Loucy (cell line): ENCODE results near the gene ABCB1.

ENCODE experiments used
- H2AFZ ChIP-seq: fragments of 200-600 bp; sonication (generic); 2 replicates; pipeline ENCODE4 v1.6.0; 2016; ENCODE audit warnings: antibody characterized with exemption, mild to moderate bottlenecking, low read length, moderate library complexity
- H3F3A ChIP-seq: fragments of 200-600 bp; 2 replicates; pipeline ENCODE4 v1.6.0; 2016; ENCODE audit warnings: antibody characterized with exemption, low read depth, mild to moderate bottlenecking
- H3K27me3 ChIP-seq: fragments of 200-600 bp; sonication (generic); 2 replicates; pipeline ENCODE4 v1.6.1; 2014; ENCODE audit warnings: low read length, mild to moderate bottlenecking; ENCODE audit not compliant: insufficient read depth, poor library complexity, severe bottlenecking
- H3K36me3 ChIP-seq: fragments of 200-600 bp; sonication (generic); 2 replicates; pipeline ENCODE4 v1.6.1; 2016; ENCODE audit warnings: low read length; ENCODE audit not compliant: insufficient read depth
- H3K4me1 ChIP-seq: fragments of 200-600 bp; sonication (generic); 2 replicates; pipeline ENCODE4 v1.5.1; 2014; ENCODE audit warnings: low read length, mild to moderate bottlenecking; ENCODE audit not compliant: insufficient read depth, poor library complexity, severe bottlenecking
- H3K4me2 ChIP-seq: fragments of 200-600 bp; sonication (generic); 2 replicates; pipeline ENCODE4 v1.6.0; 2014; ENCODE audit warnings: antibody characterized with exemption, low read length, low read depth, mild to moderate bottlenecking; ENCODE audit not compliant: poor library complexity, severe bottlenecking
- H3K4me3 ChIP-seq: fragments of 200-600 bp; sonication (generic); 2 replicates; pipeline ENCODE4 v1.5.1; 2014; ENCODE audit warnings: low read length, mild to moderate bottlenecking, mixed read lengths; ENCODE audit not compliant: poor library complexity, severe bottlenecking
- H3K79me2 ChIP-seq: fragments of 200-600 bp; sonication (generic); 2 replicates; pipeline ENCODE4 v1.6.1; 2014; ENCODE audit warnings: low read length; ENCODE audit not compliant: insufficient read depth
- H3K9ac ChIP-seq: fragments of 200-600 bp; sonication (generic); 2 replicates; pipeline ENCODE4 v1.6.0; 2014; ENCODE audit warnings: mild to moderate bottlenecking, low read depth, low read length, moderate library complexity; ENCODE audit not compliant: poor library complexity, severe bottlenecking
- H3K9me2 ChIP-seq: fragments of 200-600 bp; sonication (generic); replicated peaks from 2 replicates; pipeline ENCODE4 v1.6.1; 2016; ENCODE audit warnings: low read depth, low read length, mixed read lengths
- H3K9me3 ChIP-seq: fragments of 200-600 bp; sonication (generic); 2 replicates; pipeline ENCODE4 v1.6.1; 2014; ENCODE audit warnings: mild to moderate bottlenecking, antibody characterized with exemption, low read length, low read depth; ENCODE audit not compliant: insufficient read depth
- H4K20me1 ChIP-seq: fragments of 200-600 bp; sonication (generic); 2 replicates; pipeline ENCODE4 v1.6.0; 2014; ENCODE audit warnings: antibody characterized with exemption, low read length, mild to moderate bottlenecking; ENCODE audit not compliant: insufficient read depth, poor library complexity, severe bottlenecking
- EZH2phosphoT487 ChIP-seq: fragments of 200-600 bp; IDR thresholded peaks from 2 replicates; pipeline ENCODE4 v1.6.1; 2018; ENCODE audit warnings: antibody characterized with exemption, mild to moderate bottlenecking, moderate library complexity, borderline replicate concordance
- TF ChIP-seq, protein P1 (sequence below): fragments of 200-600 bp; sonication (generic); conservative IDR thresholded peaks from 2 replicates; pipeline ENCODE4 v1.5.1; 2014; ENCODE audit warnings: mild to moderate bottlenecking, antibody characterized with exemption, low read length

Gene ABCB1

DNA sequence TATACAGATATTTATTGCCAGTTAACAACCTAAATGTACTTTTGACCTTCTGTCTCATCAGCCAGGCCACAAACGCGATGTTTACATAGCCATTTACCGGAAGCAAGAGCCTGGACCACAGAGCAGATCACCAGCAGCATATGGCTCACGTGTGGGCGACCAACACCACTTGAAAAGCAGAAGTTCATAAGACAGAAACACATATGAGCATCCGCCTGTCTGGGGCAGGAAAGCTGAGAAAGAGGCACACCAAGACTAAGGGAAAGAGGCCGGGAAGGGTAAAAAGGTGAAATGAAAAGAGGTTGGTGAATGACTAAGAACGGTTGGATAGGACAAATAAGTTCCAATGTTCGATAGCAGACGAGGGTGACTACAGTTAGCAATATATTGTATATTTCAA is 1.3 kb downstream of the ABCB1 start:
- Histone ChIP-seq H3K9me2 (no peaks in the 10 kb centered on the region), H3F3A (no peaks in the 10 kb centered on the region), H3K27me3 (no peaks in the 10 kb centered on the region), H3K4me1 (no peaks in the 10 kb centered on the region), H3K79me2 (no peaks in the 10 kb centered on the region), H4K20me1 (no peaks in the 10 kb centered on the region), H3K36me3 (no peaks in the 10 kb centered on the region), H3K4me3 (no peak overlapping the region), H2AFZ (no peak overlapping the region), H3K9me3 (no peaks in the 10 kb centered on the region), H3K9ac (no peak overlapping the region), H3K4me2 (no peak overlapping the region)
- TF ChIP-seq, protein P1, sequence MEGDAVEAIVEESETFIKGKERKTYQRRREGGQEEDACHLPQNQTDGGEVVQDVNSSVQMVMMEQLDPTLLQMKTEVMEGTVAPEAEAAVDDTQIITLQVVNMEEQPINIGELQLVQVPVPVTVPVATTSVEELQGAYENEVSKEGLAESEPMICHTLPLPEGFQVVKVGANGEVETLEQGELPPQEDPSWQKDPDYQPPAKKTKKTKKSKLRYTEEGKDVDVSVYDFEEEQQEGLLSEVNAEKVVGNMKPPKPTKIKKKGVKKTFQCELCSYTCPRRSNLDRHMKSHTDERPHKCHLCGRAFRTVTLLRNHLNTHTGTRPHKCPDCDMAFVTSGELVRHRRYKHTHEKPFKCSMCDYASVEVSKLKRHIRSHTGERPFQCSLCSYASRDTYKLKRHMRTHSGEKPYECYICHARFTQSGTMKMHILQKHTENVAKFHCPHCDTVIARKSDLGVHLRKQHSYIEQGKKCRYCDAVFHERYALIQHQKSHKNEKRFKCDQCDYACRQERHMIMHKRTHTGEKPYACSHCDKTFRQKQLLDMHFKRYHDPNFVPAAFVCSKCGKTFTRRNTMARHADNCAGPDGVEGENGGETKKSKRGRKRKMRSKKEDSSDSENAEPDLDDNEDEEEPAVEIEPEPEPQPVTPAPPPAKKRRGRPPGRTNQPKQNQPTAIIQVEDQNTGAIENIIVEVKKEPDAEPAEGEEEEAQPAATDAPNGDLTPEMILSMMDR, result no peak
- no peak for TF ChIP-seq EZH2phosphoT487

DNA sequence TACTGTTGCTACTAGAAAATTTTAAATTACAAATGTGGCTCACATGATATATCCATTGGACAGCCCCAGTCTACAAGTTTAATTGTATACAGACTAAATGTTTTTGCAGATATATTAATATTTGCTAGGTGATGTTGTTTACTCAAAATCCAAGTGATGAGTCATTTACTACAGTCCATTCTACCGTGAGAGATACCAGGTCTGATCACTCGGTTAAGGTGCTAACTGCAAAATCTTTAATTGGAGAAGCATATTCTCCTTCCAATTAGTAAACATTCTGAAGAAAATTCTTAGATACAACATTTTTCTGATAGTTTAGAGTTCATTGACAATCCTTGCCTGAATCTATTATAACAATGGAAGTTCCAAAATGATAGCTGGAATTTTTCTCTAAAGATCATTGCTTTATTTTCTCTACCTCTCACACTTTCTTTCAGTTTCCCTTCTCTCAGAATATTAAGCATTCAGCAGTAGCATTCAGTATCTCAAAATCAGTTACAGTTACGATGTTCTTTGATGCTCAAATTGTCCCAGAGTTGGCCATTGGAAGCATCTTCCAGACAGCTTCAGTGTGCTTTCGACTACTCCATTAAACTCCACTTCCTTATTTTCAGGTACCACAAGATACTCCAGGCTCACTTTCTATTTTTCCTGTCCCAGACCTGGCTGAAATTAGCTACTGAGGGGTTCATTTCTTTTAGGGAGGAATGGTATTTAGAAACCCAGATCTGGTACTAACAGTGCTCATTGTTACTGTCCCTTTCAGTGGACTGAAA is 2.3 kb downstream of the ABCB1 start:
- Histone ChIP-seq H3K4me2 (no peak overlapping the region), H3K9me3 (no peaks in the 10 kb centered on the region), H3K9ac (no peak overlapping the region), H3K4me3 (no peak overlapping the region), H3K9me2 (no peaks in the 10 kb centered on the region), H3F3A (no peaks in the 10 kb centered on the region), H3K36me3 (no peaks in the 10 kb centered on the region), H3K4me1 (no peaks in the 10 kb centered on the region), H2AFZ (no peak overlapping the region), H3K79me2 (no peaks in the 10 kb centered on the region), H3K27me3 (no peaks in the 10 kb centered on the region), H4K20me1 (no peaks in the 10 kb centered on the region)
- no peak for TF ChIP-seq EZH2phosphoT487
- TF ChIP-seq, protein P1, result no peak

DNA sequence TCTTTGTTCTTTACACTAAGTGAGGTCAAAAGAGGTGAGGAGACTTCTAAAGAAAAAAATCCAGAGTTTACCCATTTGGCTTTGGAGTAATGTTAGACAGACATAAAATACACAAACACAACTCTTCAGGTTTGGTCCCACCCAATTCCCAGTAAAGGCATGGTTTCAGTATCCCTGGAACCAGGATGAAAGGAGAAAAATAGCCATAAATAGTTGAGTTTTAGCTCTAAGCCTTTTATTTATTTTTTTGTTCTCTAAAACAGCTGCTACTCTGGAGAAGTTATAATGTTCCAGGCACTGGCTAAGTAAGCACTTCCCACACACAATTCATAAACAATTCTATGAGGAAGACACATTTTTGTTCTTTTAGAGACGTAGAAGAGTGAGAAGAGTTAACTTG is 4.0 kb downstream of the ABCB1 start:
- Histone ChIP-seq H3F3A (no peaks in the 10 kb centered on the region), H3K9me2 (no peaks in the 10 kb centered on the region), H3K9me3 (no peaks in the 10 kb centered on the region), H2AFZ (no peak overlapping the region), H3K9ac (no peak overlapping the region), H3K79me2 (no peaks in the 10 kb centered on the region), H3K4me3 (no peak overlapping the region), H3K4me2 (no peak overlapping the region), H3K4me1 (no peaks in the 10 kb centered on the region), H3K36me3 (no peaks in the 10 kb centered on the region), H4K20me1 (no peaks in the 10 kb centered on the region), H3K27me3 (no peaks in the 10 kb centered on the region)
- TF ChIP-seq EZH2phosphoT487, result no peak
- TF ChIP-seq, protein P1, result no peak
